Activated T-cell treated with anti-CD3 and anti-CD28 coated beads, Interleukin-2, amount 50 U/mL, for 1 hour (primary cell): ENCODE data around the gene DHRSX.
"Not testable (repeated sequence)": the region's sequence is repeated elsewhere in the genome, so short reads cannot be mapped to it uniquely, and the experiment has no call there.

Experiments
- DNase-seq: peaks from one replicate; pipeline ENCODE4 v3.0.0-alpha.2; 2020

The DHRSX gene

GRCh38 chrX:2242980-2243379 is 257.8 kb downstream of the DHRSX start:
- no peak for DNase-seq

GRCh38 chrX:2242326-2242725 is 258.4 kb downstream of the DHRSX start:
- DNase-seq, result no peak

GRCh38 chrX:2241496-2241895 is 259.3 kb downstream of the DHRSX start:
- not testable (repeated sequence) for DNase-seq

- DNase-seq, result not testable (repeated sequence)
These were observed 260.0 kb downstream of the DHRSX start for GRCh38 chrX:2240761-2241160.

- no peak for DNase-seq
These were observed 262.8 kb downstream of the DHRSX start for GRCh38 chrX:2237976-2238375.

- DNase-seq, result no peak
These were observed 269.1 kb downstream of the DHRSX start for GRCh38 chrX:2231570-2232192.

- no peak for DNase-seq
These were observed 270.3 kb downstream of the DHRSX start for GRCh38 chrX:2230457-2230856.

GRCh38 chrX:2228536-2228935 is 272.2 kb downstream of the DHRSX start:
- DNase-seq, result no peak

- no peak for DNase-seq
These were observed 273.7 kb downstream of the DHRSX start for GRCh38 chrX:2226906-2227656.

GRCh38 chrX:2226182-2226581 is 274.6 kb downstream of the DHRSX start:
- no peak for DNase-seq

- no peak for DNase-seq
These were observed 276.1 kb downstream of the DHRSX start for GRCh38 chrX:2224597-2225235.

GRCh38 chrX:2224161-2224560 is 276.6 kb downstream of the DHRSX start:
- no peak for DNase-seq

- no peak for DNase-seq
These were observed 279.8 kb downstream of the DHRSX start for GRCh38 chrX:2220829-2221567.

- no peak for DNase-seq
These were observed 280.5 kb downstream of the DHRSX start for GRCh38 chrX:2220296-2220695.

- DNase-seq, result not testable (repeated sequence)
These were observed 286.5 kb downstream of the DHRSX start for GRCh38 chrX:2214138-2214823.

GRCh38 chrX:2211667-2212066 is 289.1 kb downstream of the DHRSX start:
- not testable (repeated sequence) for DNase-seq

GRCh38 chrX:2193273-2193592 is 307.5 kb downstream of the DHRSX start:
- DNase-seq, result no peak

GRCh38 chrX:2192584-2193272 is 308.0 kb downstream of the DHRSX start:
- no peak for DNase-seq

GRCh38 chrX:2188840-2189239 is 311.9 kb downstream of the DHRSX start:
- no peak for DNase-seq

- DNase-seq, result no peak
These were observed 312.4 kb downstream of the DHRSX start for GRCh38 chrX:2188330-2188792.

- no peak for DNase-seq
These were observed 313.2 kb downstream of the DHRSX start for GRCh38 chrX:2187352-2188115.
